HepG2 (cell line): ENCODE measurements around the gene GDPGP1. TPM values are rescaled to one million over a fixed set of nuclear protein-coding genes. Genes with fewer than 3 reads are reported as not detected.

Experiments used
- BORCS8-MEF2B ChIP-seq: sonication (generic); formaldehyde crosslinking; IDR thresholded peaks from 2 replicates; pipeline ENCODE4 v1.8.0; 2022; ENCODE audit warnings: mild to moderate bottlenecking, missing genetic modification reagents
- EHMT2 ChIP-seq: fragments of 200-600 bp; sonication (generic); IDR thresholded peaks from 2 replicates; pipeline ENCODE4 v1.7.0; 2017; ENCODE audit warnings: antibody characterized with exemption, low read depth, low read length, borderline replicate concordance
- MZF1 ChIP-seq: sonication (generic); formaldehyde crosslinking; IDR thresholded peaks from 2 replicates; pipeline ENCODE4 v1.8.1; 2023; ENCODE audit warnings: mild to moderate bottlenecking, missing genetic modification reagents, borderline replicate concordance
- RBAK ChIP-seq: sonication (generic); formaldehyde crosslinking; IDR thresholded peaks from 2 replicates; pipeline ENCODE4 v1.5.1; 2020; ENCODE audit warnings: mild to moderate bottlenecking, missing genetic modification reagents
- SOX13 ChIP-seq, 3 experiments: fragments of 450-650 bp in 1 of 3; sonication (generic) in 1 of 3; formaldehyde crosslinking in 1 of 3; IDR thresholded peaks in 2 of 3; conservative IDR thresholded peaks in 1 of 3; 2 replicates each; pipeline versions ENCODE4 v1.5.0 to v1.6.1; 2016 to 2020; ENCODE audit warnings: antibody characterized with exemption in 1 of 3, mild to moderate bottlenecking in 1 of 3, missing compliant biosample characterization in 1 of 3, missing genetic modification reagents in 1 of 3, moderate library complexity in 1 of 3
- ZBTB3 ChIP-seq: sonication (generic); formaldehyde crosslinking; IDR thresholded peaks from 2 replicates; pipeline ENCODE4 v1.4.0; 2020; ENCODE audit warnings: low read depth, mild to moderate bottlenecking, moderate library complexity, missing genetic modification reagents, borderline replicate concordance
- ZC3H13 ChIP-seq: sonication (generic); formaldehyde crosslinking; IDR thresholded peaks from 2 replicates; pipeline ENCODE4 v1.8.1; 2023; ENCODE audit warnings: mild to moderate bottlenecking, missing genetic modification reagents, moderate library complexity
- ZNF503 ChIP-seq: sonication (generic); formaldehyde crosslinking; IDR thresholded peaks from 2 replicates; pipeline ENCODE4 v1.4.0; 2020; ENCODE audit warnings: missing genetic modification reagents
- ZNF709 ChIP-seq: sonication (generic); formaldehyde crosslinking; IDR thresholded peaks from 2 replicates; pipeline ENCODE4 v1.5.0; 2020; ENCODE audit warnings: mild to moderate bottlenecking, missing genetic modification reagents
- ZNF713 ChIP-seq: sonication (generic); formaldehyde crosslinking; IDR thresholded peaks from 2 replicates; pipeline ENCODE4 v1.4.0; 2020; ENCODE audit warnings: mild to moderate bottlenecking, missing genetic modification reagents
- ZSCAN12 ChIP-seq: sonication (generic); formaldehyde crosslinking; IDR thresholded peaks from 2 replicates; pipeline ENCODE4 v1.9.0; 2021; ENCODE audit warnings: mild to moderate bottlenecking, missing genetic modification reagents
- ZXDC ChIP-seq: sonication (generic); formaldehyde crosslinking; IDR thresholded peaks from 2 replicates; pipeline ENCODE4 v1.5.0; 2020; ENCODE audit warnings: mild to moderate bottlenecking, missing genetic modification reagents
- polyA plus RNA-seq, 8 experiments: library from polyadenylated mRNA; depleted of rRNA in 3 of 8; stranded (reverse) in 7 of 8; unstranded in 1 of 8; fragments of >200 nt; fragmentation: Illumina TruSeq in 4 of 8; extraction: Trizol in 4 of 8; gene quantifications; 2 replicates each; pipeline versions ENCODE4 v1.2.1 to v1.2.3, GENCODE V29; 2011 to 2016; ENCODE audit warnings: low read depth in 4 of 8, missing spikeins in 1 of 8, mixed read lengths in 1 of 8; ENCODE audit not compliant: insufficient read depth in 1 of 8
- total RNA-seq, 5 experiments: library from RNA; depleted of rRNA; stranded (reverse); fragments of >200 nt; fragmentation: Illumina TruSeq; extraction: Trizol; gene quantifications; 2 replicates each; pipeline ENCODE4 v1.2.3, GENCODE V29; 2016; ENCODE audit warnings: low read depth in 1 of 5
- TF ChIP-seq, protein P1 (sequence below): IDR thresholded peaks from 2 replicates; pipeline ENCODE4 v1.6.1; 2016; ENCODE audit warnings: low read depth, control low read depth
- TF ChIP-seq, protein P2 (sequence below): sonication (generic); formaldehyde crosslinking; IDR thresholded peaks from 2 replicates; pipeline ENCODE4 v1.9.0; 2021; ENCODE audit warnings: mild to moderate bottlenecking, missing genetic modification reagents

GDPGP1 gene
- total and polyA plus RNA-seq, 2 of the 13 experiments (the other 11 are each of a cell fraction or from before 2014, with no cell fraction given) = 1.5 to 4.3 TPM

GRCh38 chr15:90201130-90201943 is 32.7 kb upstream of the GDPGP1 start, which contains the start of gene SEMA4B (continued):
- no peak for TF ChIP-seq ZNF503 (CRISPR knock-in tag)
- no peak for TF ChIP-seq EHMT2
- no peak for TF ChIP-seq SOX13 (IDR thresholded peaks at IDR 0.05)
- TF ChIP-seq SOX13 (CRISPR knock-in tag; conservative IDR thresholded peaks at IDR 0.05 in 1 of 2, IDR thresholded peaks at IDR 0.05 in 1 of 2) = 0 out of 4 replicates have a peak, but pooled peaks of 1 of the 2 experiments have one; percentile 7
- 0 out of 2 replicates have a peak, but pooled peaks have one; percentile 32 for TF ChIP-seq ZXDC (CRISPR knock-in tag)
- TF ChIP-seq RBAK = no peak
- peak; percentile 36; the same call in 1 of the 2 replicates for TF ChIP-seq ZNF709 (CRISPR knock-in tag)
- TF ChIP-seq MZF1 (CRISPR knock-in tag) = no peak
- peak; percentile 55; the same call in 1 of the 2 replicates for TF ChIP-seq ZSCAN12 (CRISPR knock-in tag)
- TF ChIP-seq, protein P1, sequence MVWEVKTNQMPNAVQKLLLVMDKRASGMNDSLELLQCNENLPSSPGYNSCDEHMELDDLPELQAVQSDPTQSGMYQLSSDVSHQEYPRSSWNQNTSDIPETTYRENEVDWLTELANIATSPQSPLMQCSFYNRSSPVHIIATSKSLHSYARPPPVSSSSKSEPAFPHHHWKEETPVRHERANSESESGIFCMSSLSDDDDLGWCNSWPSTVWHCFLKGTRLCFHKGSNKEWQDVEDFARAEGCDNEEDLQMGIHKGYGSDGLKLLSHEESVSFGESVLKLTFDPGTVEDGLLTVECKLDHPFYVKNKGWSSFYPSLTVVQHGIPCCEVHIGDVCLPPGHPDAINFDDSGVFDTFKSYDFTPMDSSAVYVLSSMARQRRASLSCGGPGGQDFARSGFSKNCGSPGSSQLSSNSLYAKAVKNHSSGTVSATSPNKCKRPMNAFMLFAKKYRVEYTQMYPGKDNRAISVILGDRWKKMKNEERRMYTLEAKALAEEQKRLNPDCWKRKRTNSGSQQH = peak; percentile 66; the same call in 1 of the 2 replicates
- 0 out of 2 replicates have a peak, but pooled peaks have one; percentile 57 for TF ChIP-seq ZC3H13
- TF ChIP-seq, protein P2, sequence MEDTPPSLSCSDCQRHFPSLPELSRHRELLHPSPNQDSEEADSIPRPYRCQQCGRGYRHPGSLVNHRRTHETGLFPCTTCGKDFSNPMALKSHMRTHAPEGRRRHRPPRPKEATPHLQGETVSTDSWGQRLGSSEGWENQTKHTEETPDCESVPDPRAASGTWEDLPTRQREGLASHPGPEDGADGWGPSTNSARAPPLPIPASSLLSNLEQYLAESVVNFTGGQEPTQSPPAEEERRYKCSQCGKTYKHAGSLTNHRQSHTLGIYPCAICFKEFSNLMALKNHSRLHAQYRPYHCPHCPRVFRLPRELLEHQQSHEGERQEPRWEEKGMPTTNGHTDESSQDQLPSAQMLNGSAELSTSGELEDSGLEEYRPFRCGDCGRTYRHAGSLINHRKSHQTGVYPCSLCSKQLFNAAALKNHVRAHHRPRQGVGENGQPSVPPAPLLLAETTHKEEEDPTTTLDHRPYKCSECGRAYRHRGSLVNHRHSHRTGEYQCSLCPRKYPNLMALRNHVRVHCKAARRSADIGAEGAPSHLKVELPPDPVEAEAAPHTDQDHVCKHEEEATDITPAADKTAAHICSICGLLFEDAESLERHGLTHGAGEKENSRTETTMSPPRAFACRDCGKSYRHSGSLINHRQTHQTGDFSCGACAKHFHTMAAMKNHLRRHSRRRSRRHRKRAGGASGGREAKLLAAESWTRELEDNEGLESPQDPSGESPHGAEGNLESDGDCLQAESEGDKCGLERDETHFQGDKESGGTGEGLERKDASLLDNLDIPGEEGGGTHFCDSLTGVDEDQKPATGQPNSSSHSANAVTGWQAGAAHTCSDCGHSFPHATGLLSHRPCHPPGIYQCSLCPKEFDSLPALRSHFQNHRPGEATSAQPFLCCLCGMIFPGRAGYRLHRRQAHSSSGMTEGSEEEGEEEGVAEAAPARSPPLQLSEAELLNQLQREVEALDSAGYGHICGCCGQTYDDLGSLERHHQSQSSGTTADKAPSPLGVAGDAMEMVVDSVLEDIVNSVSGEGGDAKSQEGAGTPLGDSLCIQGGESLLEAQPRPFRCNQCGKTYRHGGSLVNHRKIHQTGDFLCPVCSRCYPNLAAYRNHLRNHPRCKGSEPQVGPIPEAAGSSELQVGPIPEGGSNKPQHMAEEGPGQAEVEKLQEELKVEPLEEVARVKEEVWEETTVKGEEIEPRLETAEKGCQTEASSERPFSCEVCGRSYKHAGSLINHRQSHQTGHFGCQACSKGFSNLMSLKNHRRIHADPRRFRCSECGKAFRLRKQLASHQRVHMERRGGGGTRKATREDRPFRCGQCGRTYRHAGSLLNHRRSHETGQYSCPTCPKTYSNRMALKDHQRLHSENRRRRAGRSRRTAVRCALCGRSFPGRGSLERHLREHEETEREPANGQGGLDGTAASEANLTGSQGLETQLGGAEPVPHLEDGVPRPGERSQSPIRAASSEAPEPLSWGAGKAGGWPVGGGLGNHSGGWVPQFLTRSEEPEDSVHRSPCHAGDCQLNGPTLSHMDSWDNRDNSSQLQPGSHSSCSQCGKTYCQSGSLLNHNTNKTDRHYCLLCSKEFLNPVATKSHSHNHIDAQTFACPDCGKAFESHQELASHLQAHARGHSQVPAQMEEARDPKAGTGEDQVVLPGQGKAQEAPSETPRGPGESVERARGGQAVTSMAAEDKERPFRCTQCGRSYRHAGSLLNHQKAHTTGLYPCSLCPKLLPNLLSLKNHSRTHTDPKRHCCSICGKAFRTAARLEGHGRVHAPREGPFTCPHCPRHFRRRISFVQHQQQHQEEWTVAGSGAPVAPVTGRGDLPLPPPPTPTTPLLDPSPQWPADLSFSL (CRISPR knock-in tag) = no peak
- peak; percentile 71 for TF ChIP-seq BORCS8-MEF2B (CRISPR knock-in tag)
- TF ChIP-seq ZNF713 = peak; percentile 9; the same call in 1 of the 2 replicates
- 0 out of 2 replicates have a peak, but pooled peaks have one; percentile 37 for TF ChIP-seq ZBTB3 (CRISPR knock-in tag)
